CD1c-positive myeloid dendritic cell (primary cell): Measurements from ENCODE around the gene CASTOR1.

Experiments
- DNase-seq: peaks from one replicate; pipeline ENCODE4 v3.0.0-alpha.2; 2016; ENCODE audit errors: extremely low spot score

The CASTOR1 gene

GRCh38 chr22:30245181-30245984 is 43.9 kb downstream of the CASTOR1 start:
- DNase-seq: no peak

- DNase-seq: no peak
Observed at GRCh38 chr22:30244641-30245040, 44.7 kb downstream of the CASTOR1 start.

GRCh38 chr22:30244066-30244465 is 45.2 kb downstream of the CASTOR1 start:
- no peak for DNase-seq

- DNase-seq: no peak
Observed at GRCh38 chr22:30243661-30244060, 45.6 kb downstream of the CASTOR1 start.

GRCh38 chr22:30241576-30242371 is 47.5 kb downstream of the CASTOR1 start:
- DNase-seq: no peak

- DNase-seq: no peak
Observed at GRCh38 chr22:30240541-30241417, 48.5 kb downstream of the CASTOR1 start.

GRCh38 chr22:30239488-30240405 is 49.6 kb downstream of the CASTOR1 start:
- DNase-seq: no peak

GRCh38 chr22:30238661-30239487 is 50.4 kb downstream of the CASTOR1 start:
- DNase-seq: no peak

- no peak for DNase-seq
Observed at GRCh38 chr22:30238136-30238535, 51.2 kb downstream of the CASTOR1 start.

GRCh38 chr22:30236875-30237274 is 52.4 kb downstream of the CASTOR1 start:
- no peak for DNase-seq

GRCh38 chr22:30235687-30236170 is 53.6 kb downstream of the CASTOR1 start:
- DNase-seq: no peak
